Measurements from ENCODE around the gene ZNF254.

Gene ZNF254

DNA sequence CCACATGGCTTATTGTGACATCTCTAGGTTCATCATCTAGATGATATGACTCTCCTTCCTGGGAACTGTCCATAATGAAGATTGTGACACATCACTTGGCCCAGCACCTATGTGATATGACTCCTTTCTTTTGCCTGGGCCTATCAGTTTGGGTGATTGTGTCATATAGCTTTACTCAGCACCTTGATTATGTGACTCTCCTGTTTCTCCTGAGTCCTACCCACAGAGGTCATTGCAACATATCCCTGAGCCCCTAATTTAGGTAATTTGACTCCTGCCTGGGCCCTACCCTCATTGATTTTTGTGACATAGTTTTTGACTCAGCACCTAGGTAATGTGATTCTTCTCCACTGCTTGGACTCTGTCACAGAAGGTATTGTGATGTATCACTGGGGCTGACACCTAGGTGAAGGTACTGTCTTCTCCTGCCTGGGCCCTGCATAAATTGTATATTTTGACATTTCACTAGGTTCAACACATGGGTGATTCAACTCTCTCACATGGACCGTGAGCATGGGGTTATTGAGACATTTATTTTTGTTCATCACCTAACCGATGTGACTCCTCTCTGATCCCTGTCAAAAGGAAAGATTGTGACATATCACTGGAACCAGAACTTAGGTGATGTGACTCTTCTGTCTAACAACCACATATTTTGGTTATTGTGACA is 26.2 kb upstream of the ZNF254 start:
- no peaks in the 10 kb centered on the region for H4K20me1 ChIP-seq (ENCODE audit: low read depth, low read length)
- no peak overlapping the region for H3K27ac ChIP-seq (ENCODE audit: low read depth, low read length)
- TF ChIP-seq, protein P1, sequence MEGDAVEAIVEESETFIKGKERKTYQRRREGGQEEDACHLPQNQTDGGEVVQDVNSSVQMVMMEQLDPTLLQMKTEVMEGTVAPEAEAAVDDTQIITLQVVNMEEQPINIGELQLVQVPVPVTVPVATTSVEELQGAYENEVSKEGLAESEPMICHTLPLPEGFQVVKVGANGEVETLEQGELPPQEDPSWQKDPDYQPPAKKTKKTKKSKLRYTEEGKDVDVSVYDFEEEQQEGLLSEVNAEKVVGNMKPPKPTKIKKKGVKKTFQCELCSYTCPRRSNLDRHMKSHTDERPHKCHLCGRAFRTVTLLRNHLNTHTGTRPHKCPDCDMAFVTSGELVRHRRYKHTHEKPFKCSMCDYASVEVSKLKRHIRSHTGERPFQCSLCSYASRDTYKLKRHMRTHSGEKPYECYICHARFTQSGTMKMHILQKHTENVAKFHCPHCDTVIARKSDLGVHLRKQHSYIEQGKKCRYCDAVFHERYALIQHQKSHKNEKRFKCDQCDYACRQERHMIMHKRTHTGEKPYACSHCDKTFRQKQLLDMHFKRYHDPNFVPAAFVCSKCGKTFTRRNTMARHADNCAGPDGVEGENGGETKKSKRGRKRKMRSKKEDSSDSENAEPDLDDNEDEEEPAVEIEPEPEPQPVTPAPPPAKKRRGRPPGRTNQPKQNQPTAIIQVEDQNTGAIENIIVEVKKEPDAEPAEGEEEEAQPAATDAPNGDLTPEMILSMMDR (IDR thresholded peaks at IDR 0.05; ENCODE audit: insufficient read depth, low read length, poor library complexity, severe bottlenecking): no peak
- no peak for TF ChIP-seq EZH2phosphoT487 (conservative IDR thresholded peaks at IDR 0.05; ENCODE audit: low read length)
- H3K36me3 ChIP-seq (ENCODE audit: low read length): no peaks in the 10 kb centered on the region
- no peak overlapping the region for H3K9ac ChIP-seq (ENCODE audit: low read length)
- H3K4me2 ChIP-seq (ENCODE audit: low read depth, low read length, poor library complexity, severe bottlenecking): no peak overlapping the region
- no peaks in the 10 kb centered on the region for H3F3A ChIP-seq (ENCODE audit: insufficient read depth)
- no peaks in the 10 kb centered on the region for H3K9me2 ChIP-seq (replicated peaks; ENCODE audit: insufficient read depth, low read length)
- H3K9me3 ChIP-seq (ENCODE audit: insufficient read depth, low read length): no peaks in the 10 kb centered on the region
- H3K27me3 ChIP-seq (ENCODE audit: low read length): no peaks in the 10 kb centered on the region
- H3K4me3 ChIP-seq (ENCODE audit: insufficient read depth, low read length, poor library complexity, severe bottlenecking): no peak overlapping the region
- 0 out of 2 replicates have a peak, but pooled peaks cover 3% of the 10 kb centered on the region for H3K79me2 ChIP-seq (ENCODE audit: insufficient read depth, low read length)
- no peak overlapping the region for H2AFZ ChIP-seq (ENCODE audit: low read depth, low read length, severe bottlenecking)

DNA sequence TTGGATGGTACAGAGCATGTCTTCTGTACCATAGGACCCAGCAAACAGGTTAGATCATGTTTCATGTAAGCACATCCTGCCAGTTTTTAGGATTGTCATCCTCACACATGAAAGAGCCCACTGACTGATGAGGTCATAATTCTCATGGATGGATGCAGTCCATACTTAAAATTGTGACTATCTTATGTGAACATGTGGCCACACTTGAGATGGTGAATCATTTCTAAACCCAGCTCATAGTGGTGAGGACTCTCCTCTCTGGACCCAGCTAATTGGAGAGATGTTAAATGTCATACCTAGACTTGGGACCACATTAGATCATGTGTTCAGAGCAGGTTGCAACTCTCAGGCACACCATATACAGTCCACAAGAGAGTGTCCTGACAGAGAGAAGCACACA is 24.8 kb upstream of the ZNF254 start:
- H3K79me2 ChIP-seq (ENCODE audit: insufficient read depth, low read length): 0 out of 2 replicates have a peak, but pooled peaks cover 3% of the 10 kb centered on the region
- TF ChIP-seq EZH2phosphoT487 (conservative IDR thresholded peaks at IDR 0.05; ENCODE audit: low read length): no peak
- TF ChIP-seq, protein P1 (IDR thresholded peaks at IDR 0.05; ENCODE audit: insufficient read depth, low read length, poor library complexity, severe bottlenecking): no peak
- no peaks in the 10 kb centered on the region for H3K9me3 ChIP-seq (ENCODE audit: insufficient read depth, low read length)
- no peak overlapping the region for H3K27ac ChIP-seq (ENCODE audit: low read depth, low read length)
- no peaks in the 10 kb centered on the region for H3K9me2 ChIP-seq (replicated peaks; ENCODE audit: insufficient read depth, low read length)
- H3F3A ChIP-seq (ENCODE audit: insufficient read depth): no peaks in the 10 kb centered on the region
- no peak overlapping the region for H3K4me2 ChIP-seq (ENCODE audit: low read depth, low read length, poor library complexity, severe bottlenecking)
- H3K4me3 ChIP-seq (ENCODE audit: insufficient read depth, low read length, poor library complexity, severe bottlenecking): no peak overlapping the region
- H4K20me1 ChIP-seq (ENCODE audit: low read depth, low read length): no peaks in the 10 kb centered on the region
- no peaks in the 10 kb centered on the region for H3K27me3 ChIP-seq (ENCODE audit: low read length)
- no peak overlapping the region for H3K9ac ChIP-seq (ENCODE audit: low read length)
- no peaks in the 10 kb centered on the region for H3K36me3 ChIP-seq (ENCODE audit: low read length)
- no peak overlapping the region for H2AFZ ChIP-seq (ENCODE audit: low read depth, low read length, severe bottlenecking)

DNA sequence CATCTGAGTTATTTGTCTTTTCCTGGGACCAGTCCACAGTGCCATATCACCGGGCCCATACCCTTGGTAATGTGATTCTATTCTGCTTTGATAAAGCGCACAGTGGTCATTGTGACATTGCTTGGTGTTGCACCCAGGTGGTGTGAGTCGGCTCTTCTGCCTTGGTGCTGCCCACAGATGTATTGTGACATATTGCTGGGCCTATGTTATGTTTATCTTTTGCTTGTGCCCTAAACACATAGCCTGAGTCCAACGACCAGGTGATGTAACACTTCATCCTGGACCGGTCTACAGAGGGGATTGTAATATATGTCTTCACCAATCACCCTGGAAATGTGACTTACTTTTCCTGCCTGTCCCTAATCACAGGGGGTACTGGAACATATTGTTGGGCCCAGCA is 23.7 kb upstream of the ZNF254 start:
- 0 out of 2 replicates have a peak, but pooled peaks cover 3% of the 10 kb centered on the region for H3K79me2 ChIP-seq (ENCODE audit: insufficient read depth, low read length)
- no peaks in the 10 kb centered on the region for H3K27me3 ChIP-seq (ENCODE audit: low read length)
- no peak overlapping the region for H3K9ac ChIP-seq (ENCODE audit: low read length)
- H3K9me3 ChIP-seq (ENCODE audit: insufficient read depth, low read length): no peaks in the 10 kb centered on the region
- TF ChIP-seq, protein P1 (IDR thresholded peaks at IDR 0.05; ENCODE audit: insufficient read depth, low read length, poor library complexity, severe bottlenecking): no peak
- TF ChIP-seq EZH2phosphoT487 (conservative IDR thresholded peaks at IDR 0.05; ENCODE audit: low read length): no peak
- H3K36me3 ChIP-seq (ENCODE audit: low read length): no peaks in the 10 kb centered on the region
- no peak overlapping the region for H3K4me3 ChIP-seq (ENCODE audit: insufficient read depth, low read length, poor library complexity, severe bottlenecking)
- H2AFZ ChIP-seq (ENCODE audit: low read depth, low read length, severe bottlenecking): no peak overlapping the region
- no peak overlapping the region for H3K4me2 ChIP-seq (ENCODE audit: low read depth, low read length, poor library complexity, severe bottlenecking)
- H4K20me1 ChIP-seq (ENCODE audit: low read depth, low read length): no peaks in the 10 kb centered on the region
- H3F3A ChIP-seq (ENCODE audit: insufficient read depth): no peaks in the 10 kb centered on the region
- H3K9me2 ChIP-seq (replicated peaks; ENCODE audit: insufficient read depth, low read length): no peaks in the 10 kb centered on the region
- no peak overlapping the region for H3K27ac ChIP-seq (ENCODE audit: low read depth, low read length)
